ENCODE data around the gene RASGRP3. TPM values are rescaled to one million over a fixed set of nuclear protein-coding genes. Genes with fewer than 3 reads are reported as not detected.

RASGRP3 gene
- total RNA-seq, 1 experiment from 2014 or later = 0.59 TPM

- no peak overlapping the region for H3K27ac ChIP-seq (ENCODE audit: low read depth, low read length)
- H3K9me3 ChIP-seq (ENCODE audit: control insufficient read depth in 1 of 2, insufficient read depth in 1 of 2, low read depth in 1 of 2, low read length in 2 of 2) = no peaks in the 10 kb centered on the region
- intact Hi-C loops (cut with micrococcal nuclease) = no loop called here
- no peak overlapping the region for H3K4me3 ChIP-seq (replicated peaks in 1 of 2; ENCODE audit: low read depth in 1 of 2, low read length in 2 of 2)
- TF ChIP-seq FOSL1 (IDR thresholded peaks at IDR 0.05; ENCODE audit: low read depth) = no peak
- H3K36me3 ChIP-seq (ENCODE audit: control insufficient read depth in 1 of 2, insufficient read depth in 2 of 2, low read length in 2 of 2) = no peaks in the 10 kb centered on the region
- H2AFZ ChIP-seq (ENCODE audit: low read depth, low read length, poor library complexity, severe bottlenecking) = no peak overlapping the region
- BruUV-seq (replicated peaks) = no TSS peak
- POLR2A ChIA-PET = no interaction called here
- RAD21 ChIA-PET (ENCODE audit: low non-redundant PET in 1 of 2, low total read pairs in 2 of 2, uncharacterized antibody in 2 of 2, unreplicated experiment in 2 of 2) = no interaction called here
- H3K9ac ChIP-seq (ENCODE audit: low read length) = no peak overlapping the region
- no peaks in the 10 kb centered on the region for H3K27me3 ChIP-seq (ENCODE audit: insufficient read depth, low read length)
- ATAC-seq (no peak), DNase-seq (ENCODE audit: low read depth, low spot score) (no peak)
- no peaks in the 10 kb centered on the region for H3K79me2 ChIP-seq (ENCODE audit: insufficient read depth, low read length)
- no peak overlapping the region for H3K4me2 ChIP-seq (ENCODE audit: low read length)
- H4K20me1 ChIP-seq (ENCODE audit: insufficient read depth) = no peaks in the 10 kb centered on the region
- H3K4me1 ChIP-seq (ENCODE audit: control insufficient read depth in 1 of 2, insufficient read depth in 2 of 2, low read length in 2 of 2) = peaks cover 0 to 4% of the 10 kb centered on the region in 2 experiments; a peak in 1 of 4 replicates
- H3K9me2 ChIP-seq (ENCODE audit: insufficient read depth) = 0 out of 2 replicates have a peak, but pooled peaks cover 2% of the 10 kb centered on the region
- CTCF ChIA-PET = no interaction called here
These were observed 56.5 kb downstream of the RASGRP3 start for GRCh38 chr2:33532966-33533365.

DNA sequence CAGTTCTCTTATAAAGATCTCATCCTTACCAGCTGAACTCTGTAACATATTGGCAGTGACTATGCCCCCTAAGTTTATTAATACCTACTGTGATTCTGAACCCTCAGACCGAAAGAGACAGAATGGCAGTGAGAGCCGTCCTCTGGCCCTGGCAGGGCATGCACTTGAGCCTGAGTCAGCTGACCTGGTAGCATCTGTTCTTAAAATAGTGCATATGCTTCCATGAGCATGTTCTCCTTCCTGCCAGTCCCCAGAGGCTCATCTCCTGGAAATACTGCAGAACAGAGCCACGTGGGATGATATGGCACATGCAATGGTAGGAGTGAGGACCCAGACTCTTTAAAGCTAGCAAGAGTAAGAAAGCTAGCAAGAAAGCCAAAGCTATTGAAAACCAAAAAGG, 59.0 kb downstream of the RASGRP3 start:
- TF ChIP-seq RAD21 (IDR thresholded peaks at IDR 0.05; ENCODE audit: low read depth) = no peak
- TF ChIP-seq, protein P1, sequence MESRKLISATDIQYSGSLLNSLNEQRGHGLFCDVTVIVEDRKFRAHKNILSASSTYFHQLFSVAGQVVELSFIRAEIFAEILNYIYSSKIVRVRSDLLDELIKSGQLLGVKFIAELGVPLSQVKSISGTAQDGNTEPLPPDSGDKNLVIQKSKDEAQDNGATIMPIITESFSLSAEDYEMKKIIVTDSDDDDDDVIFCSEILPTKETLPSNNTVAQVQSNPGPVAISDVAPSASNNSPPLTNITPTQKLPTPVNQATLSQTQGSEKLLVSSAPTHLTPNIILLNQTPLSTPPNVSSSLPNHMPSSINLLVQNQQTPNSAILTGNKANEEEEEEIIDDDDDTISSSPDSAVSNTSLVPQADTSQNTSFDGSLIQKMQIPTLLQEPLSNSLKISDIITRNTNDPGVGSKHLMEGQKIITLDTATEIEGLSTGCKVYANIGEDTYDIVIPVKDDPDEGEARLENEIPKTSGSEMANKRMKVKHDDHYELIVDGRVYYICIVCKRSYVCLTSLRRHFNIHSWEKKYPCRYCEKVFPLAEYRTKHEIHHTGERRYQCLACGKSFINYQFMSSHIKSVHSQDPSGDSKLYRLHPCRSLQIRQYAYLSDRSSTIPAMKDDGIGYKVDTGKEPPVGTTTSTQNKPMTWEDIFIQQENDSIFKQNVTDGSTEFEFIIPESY (IDR thresholded peaks at IDR 0.05; ENCODE audit: extremely low read depth, insufficient replicate concordance, low read length) = no peak
- TF ChIP-seq, protein P2, sequence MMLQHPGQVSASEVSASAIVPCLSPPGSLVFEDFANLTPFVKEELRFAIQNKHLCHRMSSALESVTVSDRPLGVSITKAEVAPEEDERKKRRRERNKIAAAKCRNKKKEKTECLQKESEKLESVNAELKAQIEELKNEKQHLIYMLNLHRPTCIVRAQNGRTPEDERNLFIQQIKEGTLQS (IDR thresholded peaks at IDR 0.05) = no peak
- TF ChIP-seq SIN3A (IDR thresholded peaks at IDR 0.05; ENCODE audit: low read depth) = no peak
- no peak for TF ChIP-seq MAX (IDR thresholded peaks at IDR 0.05)
- TF ChIP-seq CEBPB (IDR thresholded peaks at IDR 0.05; ENCODE audit: low read depth) = no peak
- no peak for TF ChIP-seq ZNF274 (IDR thresholded peaks at IDR 0.05; ENCODE audit: low read depth, low read length)
- no peak for TF ChIP-seq CTCF (IDR thresholded peaks at IDR 0.05 in 2 of 3, conservative IDR thresholded peaks at IDR 0.05 in 1 of 3; ENCODE audit: borderline replicate concordance in 1 of 3, insufficient read depth in 1 of 3, low read depth in 2 of 3, low read length in 2 of 3)
- no peak for TF ChIP-seq TCF7L2 (IDR thresholded peaks at IDR 0.05; ENCODE audit: borderline replicate concordance, extremely low read depth, insufficient read depth, insufficient read length)
- no peak for TF ChIP-seq ELF1 (IDR thresholded peaks at IDR 0.05; ENCODE audit: borderline replicate concordance, low read depth)
- Histone ChIP-seq H3K27ac (ENCODE audit: low read depth, low read length) (no peak overlapping the region), H4K20me1 (ENCODE audit: insufficient read depth) (no peaks in the 10 kb centered on the region), H3K79me2 (ENCODE audit: insufficient read depth, low read length) (no peaks in the 10 kb centered on the region), H3K4me1 (ENCODE audit: control insufficient read depth in 1 of 2, insufficient read depth in 2 of 2, low read length in 2 of 2) (no peaks in the 10 kb centered on the region), H3K27me3 (ENCODE audit: insufficient read depth, low read length) (no peaks in the 10 kb centered on the region), H3K36me3 (ENCODE audit: control insufficient read depth in 1 of 2, insufficient read depth in 2 of 2, low read length in 2 of 2) (no peaks in the 10 kb centered on the region), H3K9me3 (ENCODE audit: control insufficient read depth in 1 of 2, insufficient read depth in 1 of 2, low read depth in 1 of 2, low read length in 2 of 2) (no peaks in the 10 kb centered on the region), H3K9ac (ENCODE audit: low read length) (no peak overlapping the region), H3K4me3 (replicated peaks in 1 of 2; ENCODE audit: low read depth in 1 of 2, low read length in 2 of 2) (no peak overlapping the region), H3K4me2 (ENCODE audit: low read length) (no peak overlapping the region), H3K9me2 (ENCODE audit: insufficient read depth) (no peaks in the 10 kb centered on the region), H2AFZ (ENCODE audit: low read depth, low read length, poor library complexity, severe bottlenecking) (no peak overlapping the region)
- no peak for DNase-seq (ENCODE audit: low read depth, low spot score)
- intact Hi-C loops (cut with micrococcal nuclease) = no loop called here
- no peak for ATAC-seq
- ChIA-PET POLR2A (no interaction called here), CTCF (no interaction called here), RAD21 (ENCODE audit: low non-redundant PET in 1 of 2, low total read pairs in 2 of 2, uncharacterized antibody in 2 of 2, unreplicated experiment in 2 of 2) (no interaction called here)
- BruUV-seq (replicated peaks) = no TSS peak

Data from HCT116 (cell line).